SK-N-SH treated with all-trans-retinoic acid at 6 μM for 48 hours (cell line): ENCODE results near the gene CELF5.

Source experiments
- GLIS3 ChIP-seq: fragments of 250-450 bp; sonication (Bioruptor Pico); IDR thresholded peaks from 2 replicates; pipeline ENCODE4 v1.5.0; 2020; ENCODE audit warnings: mild to moderate bottlenecking, moderate library complexity
- ISL1 ChIP-seq: fragments of 250-450 bp; sonication (Bioruptor Pico); IDR thresholded peaks from 2 replicates; pipeline ENCODE4 v2.1.2; 2022; ENCODE audit warnings: mild to moderate bottlenecking, moderate library complexity
- ZFP3 ChIP-seq: fragments of 250-450 bp; sonication (Bioruptor Pico); IDR thresholded peaks from 2 replicates; pipeline ENCODE4 v1.5.0; 2020; ENCODE audit warnings: mild to moderate bottlenecking, moderate library complexity
- ZFP30 ChIP-seq: fragments of 450-650 bp; formaldehyde crosslinking; IDR thresholded peaks from 2 replicates; pipeline ENCODE4 v1.5.0; 2022; ENCODE audit warnings: mild to moderate bottlenecking, moderate library complexity
- ZNF565 ChIP-seq: fragments of 450-650 bp; formaldehyde crosslinking; conservative IDR thresholded peaks from 2 replicates; pipeline ENCODE4 v1.5.0; 2020; ENCODE audit warnings: low read depth, mild to moderate bottlenecking, moderate library complexity
- TF ChIP-seq, protein P1 (sequence below): fragments of 250-450 bp; sonication (Bioruptor Pico); IDR thresholded peaks from 2 replicates; pipeline ENCODE4 v1.5.0; 2020; ENCODE audit warnings: mild to moderate bottlenecking, moderate library complexity
- TF ChIP-seq, protein P2 (sequence below): fragments of 250-450 bp; sonication (Bioruptor Pico); IDR thresholded peaks from 2 replicates; pipeline ENCODE4 v1.8.0; 2021; ENCODE audit warnings: low read depth, mild to moderate bottlenecking, moderate library complexity, borderline replicate concordance
- TF ChIP-seq, protein P3 (sequence below): fragments of 250-450 bp; sonication (Bioruptor Pico); IDR thresholded peaks from 2 replicates; pipeline ENCODE4 v1.5.1; 2020; ENCODE audit warnings: low read depth, mild to moderate bottlenecking, moderate library complexity

DNA sequence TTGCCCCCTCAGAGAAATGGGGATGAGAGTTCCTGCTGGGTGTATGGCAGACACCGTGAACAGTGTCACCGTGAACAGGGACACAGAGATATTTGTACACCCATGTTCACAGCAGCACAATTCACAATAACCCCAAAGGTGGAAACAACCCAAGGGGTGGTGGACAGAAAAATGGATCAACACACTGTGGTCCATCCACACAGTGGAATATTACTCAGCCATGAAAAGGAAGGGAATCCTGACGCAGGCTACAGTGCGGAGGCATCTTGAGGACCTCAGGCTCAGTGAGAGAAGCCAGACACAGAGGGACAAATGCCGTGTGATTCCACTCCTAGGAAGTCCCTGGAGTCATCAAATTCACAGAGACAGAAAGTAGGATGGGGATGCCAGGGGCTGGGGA, 7.6 kb upstream of the CELF5 start:
- TF ChIP-seq ISL1 (CRISPR knock-in tag) (no peak), ZFP3 (CRISPR knock-in tag) (no peak), GLIS3 (CRISPR knock-in tag) (no peak), ZNF565 (CRISPR knock-in tag) (no peak), ZFP30 (CRISPR knock-in tag) (no peak)
- TF ChIP-seq, protein P1, sequence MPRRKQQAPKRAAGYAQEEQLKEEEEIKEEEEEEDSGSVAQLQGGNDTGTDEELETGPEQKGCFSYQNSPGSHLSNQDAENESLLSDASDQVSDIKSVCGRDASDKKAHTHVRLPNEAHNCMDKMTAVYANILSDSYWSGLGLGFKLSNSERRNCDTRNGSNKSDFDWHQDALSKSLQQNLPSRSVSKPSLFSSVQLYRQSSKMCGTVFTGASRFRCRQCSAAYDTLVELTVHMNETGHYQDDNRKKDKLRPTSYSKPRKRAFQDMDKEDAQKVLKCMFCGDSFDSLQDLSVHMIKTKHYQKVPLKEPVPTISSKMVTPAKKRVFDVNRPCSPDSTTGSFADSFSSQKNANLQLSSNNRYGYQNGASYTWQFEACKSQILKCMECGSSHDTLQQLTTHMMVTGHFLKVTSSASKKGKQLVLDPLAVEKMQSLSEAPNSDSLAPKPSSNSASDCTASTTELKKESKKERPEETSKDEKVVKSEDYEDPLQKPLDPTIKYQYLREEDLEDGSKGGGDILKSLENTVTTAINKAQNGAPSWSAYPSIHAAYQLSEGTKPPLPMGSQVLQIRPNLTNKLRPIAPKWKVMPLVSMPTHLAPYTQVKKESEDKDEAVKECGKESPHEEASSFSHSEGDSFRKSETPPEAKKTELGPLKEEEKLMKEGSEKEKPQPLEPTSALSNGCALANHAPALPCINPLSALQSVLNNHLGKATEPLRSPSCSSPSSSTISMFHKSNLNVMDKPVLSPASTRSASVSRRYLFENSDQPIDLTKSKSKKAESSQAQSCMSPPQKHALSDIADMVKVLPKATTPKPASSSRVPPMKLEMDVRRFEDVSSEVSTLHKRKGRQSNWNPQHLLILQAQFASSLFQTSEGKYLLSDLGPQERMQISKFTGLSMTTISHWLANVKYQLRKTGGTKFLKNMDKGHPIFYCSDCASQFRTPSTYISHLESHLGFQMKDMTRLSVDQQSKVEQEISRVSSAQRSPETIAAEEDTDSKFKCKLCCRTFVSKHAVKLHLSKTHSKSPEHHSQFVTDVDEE = no peak
- TF ChIP-seq, protein P2, sequence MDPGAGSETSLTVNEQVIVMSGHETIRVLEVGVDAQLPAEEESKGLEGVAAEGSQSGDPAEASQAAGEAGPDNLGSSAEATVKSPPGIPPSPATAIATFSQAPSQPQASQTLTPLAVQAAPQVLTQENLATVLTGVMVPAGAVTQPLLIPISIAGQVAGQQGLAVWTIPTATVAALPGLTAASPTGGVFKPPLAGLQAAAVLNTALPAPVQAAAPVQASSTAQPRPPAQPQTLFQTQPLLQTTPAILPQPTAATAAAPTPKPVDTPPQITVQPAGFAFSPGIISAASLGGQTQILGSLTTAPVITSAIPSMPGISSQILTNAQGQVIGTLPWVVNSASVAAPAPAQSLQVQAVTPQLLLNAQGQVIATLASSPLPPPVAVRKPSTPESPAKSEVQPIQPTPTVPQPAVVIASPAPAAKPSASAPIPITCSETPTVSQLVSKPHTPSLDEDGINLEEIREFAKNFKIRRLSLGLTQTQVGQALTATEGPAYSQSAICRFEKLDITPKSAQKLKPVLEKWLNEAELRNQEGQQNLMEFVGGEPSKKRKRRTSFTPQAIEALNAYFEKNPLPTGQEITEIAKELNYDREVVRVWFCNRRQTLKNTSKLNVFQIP (CRISPR knock-in tag) = no peak
- TF ChIP-seq, protein P3, sequence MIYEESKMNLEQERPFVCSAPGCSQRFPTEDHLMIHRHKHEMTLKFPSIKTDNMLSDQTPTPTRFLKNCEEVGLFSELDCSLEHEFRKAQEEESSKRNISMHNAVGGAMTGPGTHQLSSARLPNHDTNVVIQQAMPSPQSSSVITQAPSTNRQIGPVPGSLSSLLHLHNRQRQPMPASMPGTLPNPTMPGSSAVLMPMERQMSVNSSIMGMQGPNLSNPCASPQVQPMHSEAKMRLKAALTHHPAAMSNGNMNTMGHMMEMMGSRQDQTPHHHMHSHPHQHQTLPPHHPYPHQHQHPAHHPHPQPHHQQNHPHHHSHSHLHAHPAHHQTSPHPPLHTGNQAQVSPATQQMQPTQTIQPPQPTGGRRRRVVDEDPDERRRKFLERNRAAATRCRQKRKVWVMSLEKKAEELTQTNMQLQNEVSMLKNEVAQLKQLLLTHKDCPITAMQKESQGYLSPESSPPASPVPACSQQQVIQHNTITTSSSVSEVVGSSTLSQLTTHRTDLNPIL = no peak
